IMR-90 (cell line): Measurements from ENCODE around the gene PRDM2. TPM values are rescaled to one million over a fixed set of nuclear protein-coding genes. Genes with fewer than 3 reads are reported as not detected.
A peak's percentile ranks its signal among the peaks of the same experiment; 100 is the strongest.

Source experiments
- ATAC-seq: fragments of 200-7000 bp; cut with Tn5 transposase; 2 replicates; pipeline ENCODE4 v1.9.1; 2020; ENCODE audit warnings: low read depth, mild to moderate bottlenecking, moderate library complexity
- BruUV-seq: library from RNA; stranded (reverse); fragments of 400-500 nt; replicated peaks from 2 replicates; lab custom pipeline; 2021; lab: Mats Ljungman, UMichigan
- CTCF ChIA-PET: fragments of 300-600 bp; formaldehyde crosslinking; extraction: SDS; loops from one replicate; lab custom pipeline; 2021; ENCODE audit warnings: antibody characterized with exemption; lab: Yijun Ruan, JAX
- POLR2A ChIA-PET: fragments of 300-600 bp; sonication (Branson Sonifier 250); formaldehyde crosslinking; loops from one replicate; lab custom pipeline; 2022; ENCODE audit warnings: antibody characterized with exemption; ENCODE audit not compliant: unreplicated experiment; lab: Charles Lee
- DNase-seq: peaks from one replicate; pipeline ENCODE4 v3.0.0; 2013
- H2AFZ ChIP-seq: replicated peaks from 2 replicates; pipeline ENCODE3; 2013; ENCODE audit warnings: low read length, mild to moderate bottlenecking; ENCODE audit not compliant: poor library complexity
- H2AK5ac ChIP-seq: 2 replicates; pipeline ENCODE4 v1.6.1; 2013; ENCODE audit warnings: low read depth, low read length, inconsistent platforms
- H2AK9ac ChIP-seq: replicated peaks from 2 replicates; pipeline ENCODE3; 2013; ENCODE audit warnings: mild to moderate bottlenecking, low read depth, low read length, moderate library complexity; ENCODE audit not compliant: poor library complexity
- H2BK120ac ChIP-seq: 2 replicates; pipeline ENCODE4 v1.6.1; 2013; ENCODE audit warnings: low read depth, low read length, inconsistent platforms
- H2BK15ac ChIP-seq: 3 replicates; pipeline ENCODE4 v1.6.1; 2013; ENCODE audit warnings: low read depth, low read length, inconsistent platforms
- H2BK20ac ChIP-seq: 2 replicates; pipeline ENCODE4 v1.6.1; 2013; ENCODE audit warnings: low read depth, mild to moderate bottlenecking, inconsistent platforms, low read length, moderate library complexity
- H2BK5ac ChIP-seq: 2 replicates; pipeline ENCODE4 v1.6.1; 2013; ENCODE audit warnings: mild to moderate bottlenecking, low read depth, low read length, inconsistent platforms; ENCODE audit not compliant: poor library complexity, severe bottlenecking
- H3K14ac ChIP-seq: replicated peaks from 2 replicates; pipeline ENCODE4 v1.6.1; 2013; ENCODE audit warnings: low read depth, low read length, inconsistent platforms
- H3K18ac ChIP-seq: 2 replicates; pipeline ENCODE4 v1.6.1; 2013; ENCODE audit warnings: low read depth, low read length, control low read depth
- H3K23ac ChIP-seq: 2 replicates; pipeline ENCODE4 v1.6.1; 2013; ENCODE audit warnings: low read depth, low read length, inconsistent platforms
- H3K27ac ChIP-seq: 2 replicates; pipeline ENCODE4 v1.5.1; 2013; ENCODE audit warnings: mild to moderate bottlenecking, control low read depth, low read length; ENCODE audit not compliant: insufficient read depth
- H3K27me3 ChIP-seq: 2 replicates; pipeline ENCODE4 v1.6.1; 2013; ENCODE audit warnings: low read length; ENCODE audit not compliant: control insufficient read depth, insufficient read depth
- H3K36me3 ChIP-seq: 2 replicates; pipeline ENCODE4 v1.6.1; 2013; ENCODE audit warnings: low read length, mixed read lengths; ENCODE audit not compliant: control insufficient read depth, insufficient read depth
- H3K4ac ChIP-seq: 2 replicates; pipeline ENCODE4 v1.6.1; 2013; ENCODE audit warnings: low read depth, low read length, inconsistent platforms
- H3K4me1 ChIP-seq: 2 replicates; pipeline ENCODE4 v1.6.1; 2013; ENCODE audit warnings: low read length, mixed read lengths; ENCODE audit not compliant: control insufficient read depth, insufficient read depth
- H3K4me2 ChIP-seq: 2 replicates; pipeline ENCODE4 v1.6.1; 2013; ENCODE audit warnings: low read depth, mild to moderate bottlenecking, control low read depth, low read length, moderate library complexity
- H3K4me3 ChIP-seq: 2 replicates; pipeline ENCODE4 v1.5.1; 2013; ENCODE audit warnings: low read depth, mild to moderate bottlenecking, control low read depth, low read length, moderate library complexity; ENCODE audit not compliant: insufficient read depth
- H3K56ac ChIP-seq: 2 replicates; pipeline ENCODE4 v1.6.1; 2013; ENCODE audit warnings: low read length, inconsistent platforms; ENCODE audit not compliant: insufficient read depth; ENCODE audit errors: extremely low read depth
- H3K79me1 ChIP-seq, 2 experiments: 2 replicates each; pipeline ENCODE4 v1.6.1; 2013; ENCODE audit warnings: low read length in 2 of 2, inconsistent platforms in 1 of 2, low read depth in 1 of 2
- H3K9ac ChIP-seq: 2 replicates; pipeline ENCODE4 v1.6.1; 2013; ENCODE audit warnings: low read depth, low read length, control low read depth
- H3K9me1 ChIP-seq: 2 replicates; pipeline ENCODE4 v1.6.1; 2013; ENCODE audit warnings: low read length, inconsistent platforms; ENCODE audit not compliant: insufficient read depth
- H3K9me3 ChIP-seq: 2 replicates; pipeline ENCODE4 v1.6.1; 2013; ENCODE audit warnings: low read length; ENCODE audit not compliant: control insufficient read depth, insufficient read depth
- H4K20me1 ChIP-seq: 2 replicates; pipeline ENCODE4 v1.6.1; 2013; ENCODE audit warnings: low read length, inconsistent platforms; ENCODE audit not compliant: insufficient read depth
- H4K5ac ChIP-seq: 2 replicates; pipeline ENCODE4 v1.6.1; 2013; ENCODE audit warnings: mild to moderate bottlenecking, low read depth, low read length, control low read depth
- H4K8ac ChIP-seq, 2 experiments: 2 replicates each; pipeline ENCODE4 v1.6.1; 2013; ENCODE audit warnings: low read depth in 2 of 2, low read length in 2 of 2, control low read depth in 1 of 2, inconsistent platforms in 1 of 2
- H4K91ac ChIP-seq: 2 replicates; pipeline ENCODE4 v1.6.1; 2013; ENCODE audit warnings: low read depth, low read length, inconsistent platforms; ENCODE audit not compliant: insufficient read depth
- MXI1 ChIP-seq: IDR thresholded peaks from 2 replicates; pipeline ENCODE4 v1.6.1; 2012; ENCODE audit warnings: low read depth, mild to moderate bottlenecking, low read length, moderate library complexity, borderline replicate concordance
- POLR2A ChIP-seq: IDR thresholded peaks from 2 replicates; pipeline ENCODE4 v1.6.1; 2012; ENCODE audit warnings: mild to moderate bottlenecking, low read depth, low read length
- RCOR1 ChIP-seq: IDR thresholded peaks from 2 replicates; pipeline ENCODE4 v1.6.1; 2012; ENCODE audit warnings: mild to moderate bottlenecking, low read length, improper control_type of control experiment; ENCODE audit not compliant: insufficient replicate concordance
- SMC3 ChIP-seq: fragments of 150-350 bp; IDR thresholded peaks from 2 replicates; pipeline ENCODE4 v1.6.1; 2016; ENCODE audit warnings: low read depth, mild to moderate bottlenecking, antibody characterized with exemption, low read length, moderate library complexity
- WGBS, 2 experiments: methylation state at CpG; one replicate each; pipeline versions ENCODE4 v1.1.5 to v1.1.7; 2013; ENCODE audit warnings: missing lambda C conversion rate in 2 of 2; ENCODE audit not compliant: insufficient read length in 1 of 2; ENCODE audit errors: extremely low coverage in 2 of 2; 5-methylcytosine and 5-hydroxymethylcytosine counted together
- dilution Hi-C: fragments of 300-500 bp; cut with HindIII; formaldehyde crosslinking; loops from one replicate; pipeline ENCODE4 v1.14.3; 2018; ENCODE audit warnings: low sequenced_read_pairs; ENCODE audit not compliant: unreplicated experiment
- in situ Hi-C: fragments of 300-500 bp; cut with MboI; formaldehyde crosslinking; loops from 3 replicates; pipeline ENCODE4 v1.14.3; 2019; ENCODE audit warnings: low sequenced_read_pairs, inconsistent platforms, mixed read lengths
- intact Hi-C: fragments of 100-400 bp; cut with micrococcal nuclease; formaldehyde crosslinking; loops from 2 replicates; pipeline ENCODE4 v1.10.0; 2022
- polyA plus RNA-seq, 3 experiments: library from polyadenylated mRNA; depleted of rRNA; stranded (reverse); fragments of >200 nt; gene quantifications; 2 replicates each; pipeline ENCODE4 v1.2.3, GENCODE V29; 2012; ENCODE audit warnings: low replicate concordance in 1 of 3
- total RNA-seq: library from RNA; depleted of rRNA; stranded (reverse); fragments of >200 nt; gene quantifications from 2 replicates; pipeline ENCODE4 v1.2.3, GENCODE V29; 2012
- TF ChIP-seq, protein P1 (sequence below): fragments of 150-350 bp; IDR thresholded peaks from 2 replicates; pipeline ENCODE4 v1.6.1; 2017; ENCODE audit warnings: mild to moderate bottlenecking, antibody characterized with exemption, low read length, low read depth
- TF ChIP-seq, protein P2 (sequence below): conservative IDR thresholded peaks from 2 replicates; pipeline ENCODE4 v1.5.1; 2012; ENCODE audit warnings: mild to moderate bottlenecking, low read depth, low read length, improper control_type of control experiment
- TF ChIP-seq, protein P3 (sequence below): fragments of 150-350 bp; IDR thresholded peaks from 2 replicates; pipeline ENCODE4 v1.6.1; 2016; ENCODE audit warnings: low read depth, mild to moderate bottlenecking, low read length, moderate library complexity, borderline replicate concordance

Gene PRDM2
- total and polyA plus RNA-seq, 2 of the 4 experiments (the other 2 are of a cell fraction): 3.4 to 8.9 TPM

DNA sequence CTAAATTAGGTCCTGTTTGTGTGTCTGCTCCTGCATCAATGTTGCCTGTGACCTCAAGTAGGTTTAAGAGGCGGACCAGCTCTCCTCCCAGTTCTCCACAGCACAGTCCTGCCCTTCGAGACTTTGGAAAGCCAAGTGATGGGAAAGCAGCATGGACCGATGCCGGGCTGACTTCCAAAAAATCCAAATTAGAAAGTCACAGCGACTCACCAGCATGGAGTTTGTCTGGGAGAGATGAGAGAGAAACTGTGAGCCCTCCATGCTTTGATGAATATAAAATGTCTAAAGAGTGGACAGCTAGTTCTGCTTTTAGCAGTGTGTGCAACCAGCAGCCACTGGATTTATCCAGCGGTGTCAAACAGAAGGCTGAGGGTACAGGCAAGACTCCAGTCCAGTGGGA, 79.9 kb downstream of the PRDM2 start:
- no peak overlapping the region for H2AK9ac ChIP-seq
- H2BK5ac ChIP-seq: no peak overlapping the region
- H4K5ac ChIP-seq: no peak overlapping the region
- peaks cover 44% of the 10 kb centered on the region for H4K20me1 ChIP-seq
- H2BK20ac ChIP-seq: no peak overlapping the region
- H3K4me1 ChIP-seq: peaks cover 30% of the 10 kb centered on the region
- in situ Hi-C loops (no loop called here), dilution Hi-C loops (no loop called here), intact Hi-C loops (no loop called here)
- no peak overlapping the region for H4K91ac ChIP-seq
- H3K36me3 ChIP-seq: peaks cover 41% of the 10 kb centered on the region
- BruUV-seq: no TSS peak
- no CpG with 5 or more reads among the region's 6 CpGs for WGBS, 2 experiments
- H2AK5ac ChIP-seq: no peak overlapping the region
- peaks cover 22% of the 10 kb centered on the region for H3K9me1 ChIP-seq
- H3K4me3 ChIP-seq: no peak overlapping the region
- H3K56ac ChIP-seq: no peak overlapping the region
- DNase-seq: peak; percentile 63
- H2BK15ac ChIP-seq: no peak overlapping the region
- H3K9ac ChIP-seq: no peak overlapping the region
- H3K4me2 ChIP-seq: peak overlapping the region; percentile 2; the same call in 1 of the 2 replicates
- no peak overlapping the region for H2AFZ ChIP-seq
- POLR2A ChIA-PET: no interaction called here
- H3K23ac ChIP-seq: peak overlapping the region; percentile 13; the same call in 1 of the 2 replicates
- CTCF ChIA-PET: no interaction called here
- no peaks in the 10 kb centered on the region for H3K27me3 ChIP-seq
- H3K9me3 ChIP-seq: no peaks in the 10 kb centered on the region
- no peak overlapping the region for H3K14ac ChIP-seq
- no peak overlapping the region for H3K18ac ChIP-seq
- H3K79me1 ChIP-seq: peaks cover 34 to 88% of the 10 kb centered on the region in 2 experiments
- no peak overlapping the region for H3K4ac ChIP-seq
- ATAC-seq: peak; percentile 45
- no peak overlapping the region for H2BK120ac ChIP-seq
- TF ChIP-seq SMC3: no peak
- TF ChIP-seq RCOR1: no peak
- no peak for TF ChIP-seq MXI1
- TF ChIP-seq, protein P1, sequence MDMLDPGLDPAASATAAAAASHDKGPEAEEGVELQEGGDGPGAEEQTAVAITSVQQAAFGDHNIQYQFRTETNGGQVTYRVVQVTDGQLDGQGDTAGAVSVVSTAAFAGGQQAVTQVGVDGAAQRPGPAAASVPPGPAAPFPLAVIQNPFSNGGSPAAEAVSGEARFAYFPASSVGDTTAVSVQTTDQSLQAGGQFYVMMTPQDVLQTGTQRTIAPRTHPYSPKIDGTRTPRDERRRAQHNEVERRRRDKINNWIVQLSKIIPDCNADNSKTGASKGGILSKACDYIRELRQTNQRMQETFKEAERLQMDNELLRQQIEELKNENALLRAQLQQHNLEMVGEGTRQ: no peak
- no peak for TF ChIP-seq POLR2A
- TF ChIP-seq, protein P2, sequence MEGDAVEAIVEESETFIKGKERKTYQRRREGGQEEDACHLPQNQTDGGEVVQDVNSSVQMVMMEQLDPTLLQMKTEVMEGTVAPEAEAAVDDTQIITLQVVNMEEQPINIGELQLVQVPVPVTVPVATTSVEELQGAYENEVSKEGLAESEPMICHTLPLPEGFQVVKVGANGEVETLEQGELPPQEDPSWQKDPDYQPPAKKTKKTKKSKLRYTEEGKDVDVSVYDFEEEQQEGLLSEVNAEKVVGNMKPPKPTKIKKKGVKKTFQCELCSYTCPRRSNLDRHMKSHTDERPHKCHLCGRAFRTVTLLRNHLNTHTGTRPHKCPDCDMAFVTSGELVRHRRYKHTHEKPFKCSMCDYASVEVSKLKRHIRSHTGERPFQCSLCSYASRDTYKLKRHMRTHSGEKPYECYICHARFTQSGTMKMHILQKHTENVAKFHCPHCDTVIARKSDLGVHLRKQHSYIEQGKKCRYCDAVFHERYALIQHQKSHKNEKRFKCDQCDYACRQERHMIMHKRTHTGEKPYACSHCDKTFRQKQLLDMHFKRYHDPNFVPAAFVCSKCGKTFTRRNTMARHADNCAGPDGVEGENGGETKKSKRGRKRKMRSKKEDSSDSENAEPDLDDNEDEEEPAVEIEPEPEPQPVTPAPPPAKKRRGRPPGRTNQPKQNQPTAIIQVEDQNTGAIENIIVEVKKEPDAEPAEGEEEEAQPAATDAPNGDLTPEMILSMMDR: no peak
- TF ChIP-seq, protein P3, sequence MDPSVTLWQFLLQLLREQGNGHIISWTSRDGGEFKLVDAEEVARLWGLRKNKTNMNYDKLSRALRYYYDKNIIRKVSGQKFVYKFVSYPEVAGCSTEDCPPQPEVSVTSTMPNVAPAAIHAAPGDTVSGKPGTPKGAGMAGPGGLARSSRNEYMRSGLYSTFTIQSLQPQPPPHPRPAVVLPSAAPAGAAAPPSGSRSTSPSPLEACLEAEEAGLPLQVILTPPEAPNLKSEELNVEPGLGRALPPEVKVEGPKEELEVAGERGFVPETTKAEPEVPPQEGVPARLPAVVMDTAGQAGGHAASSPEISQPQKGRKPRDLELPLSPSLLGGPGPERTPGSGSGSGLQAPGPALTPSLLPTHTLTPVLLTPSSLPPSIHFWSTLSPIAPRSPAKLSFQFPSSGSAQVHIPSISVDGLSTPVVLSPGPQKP: no peak
- no peak overlapping the region for H3K27ac ChIP-seq
- H4K8ac ChIP-seq: no peak overlapping the region
